HepG2 (cell line): ENCODE data around the gene PCP4.

ENCODE experiments used
- EZH2 ChIP-seq: conservative IDR thresholded peaks from 2 replicates; pipeline ENCODE4 v1.6.1; 2012; ENCODE audit warnings: mild to moderate bottlenecking, low read depth, low read length, moderate library complexity
- MAFF ChIP-seq: IDR thresholded peaks from 2 replicates; pipeline ENCODE4 v1.6.1; 2011; ENCODE audit warnings: low read depth, low read length, improper control_type of control experiment
- PTBP1 ChIP-seq: fragments of 200-400 bp; formaldehyde crosslinking; IDR thresholded peaks from 2 replicates; pipeline ENCODE4 v1.6.1; 2018; ENCODE audit warnings: low read length, low read depth; ENCODE audit not compliant: poor library complexity, severe bottlenecking
- SAFB2 ChIP-seq: sonication (generic); formaldehyde crosslinking; IDR thresholded peaks from 2 replicates; pipeline ENCODE4 v1.5.1; 2020; ENCODE audit warnings: missing genetic modification reagents, low read depth, mild to moderate bottlenecking, borderline replicate concordance
- SP1 ChIP-seq, 2 experiments: fragments of 450-650 bp in 1 of 2; sonication (generic) in 1 of 2; formaldehyde crosslinking in 1 of 2; IDR thresholded peaks; 2 replicates each; pipeline versions ENCODE4 v1.4.0 to v1.6.1; 2016 to 2020; ENCODE audit warnings: missing genetic modification reagents in 1 of 2
- SRY ChIP-seq: sonication (generic); formaldehyde crosslinking; IDR thresholded peaks from 2 replicates; pipeline ENCODE4 v1.8.0; 2022; ENCODE audit warnings: mild to moderate bottlenecking, missing genetic modification reagents
- TAF1 ChIP-seq: sonication (generic); formaldehyde crosslinking; IDR thresholded peaks from 2 replicates; pipeline ENCODE4 v1.4.0; 2020; ENCODE audit warnings: missing genetic modification reagents
- TIGD3 ChIP-seq: sonication (generic); formaldehyde crosslinking; IDR thresholded peaks from 2 replicates; pipeline ENCODE4 v1.5.1; 2020; ENCODE audit warnings: mild to moderate bottlenecking, missing genetic modification reagents, borderline replicate concordance
- XRCC5 ChIP-seq: fragments of 200-400 bp; formaldehyde crosslinking; optimal IDR thresholded peaks from 2 replicates; pipeline ENCODE3; 2017; ENCODE audit warnings: mild to moderate bottlenecking, low read length
- ZNF878 ChIP-seq: sonication (generic); formaldehyde crosslinking; IDR thresholded peaks from 2 replicates; pipeline ENCODE4 v1.8.1; 2023; ENCODE audit warnings: mild to moderate bottlenecking, missing genetic modification reagents, moderate library complexity
- TF ChIP-seq, protein P1 (sequence below): IDR thresholded peaks from 2 replicates; pipeline ENCODE4 v1.6.1; 2016

DNA sequence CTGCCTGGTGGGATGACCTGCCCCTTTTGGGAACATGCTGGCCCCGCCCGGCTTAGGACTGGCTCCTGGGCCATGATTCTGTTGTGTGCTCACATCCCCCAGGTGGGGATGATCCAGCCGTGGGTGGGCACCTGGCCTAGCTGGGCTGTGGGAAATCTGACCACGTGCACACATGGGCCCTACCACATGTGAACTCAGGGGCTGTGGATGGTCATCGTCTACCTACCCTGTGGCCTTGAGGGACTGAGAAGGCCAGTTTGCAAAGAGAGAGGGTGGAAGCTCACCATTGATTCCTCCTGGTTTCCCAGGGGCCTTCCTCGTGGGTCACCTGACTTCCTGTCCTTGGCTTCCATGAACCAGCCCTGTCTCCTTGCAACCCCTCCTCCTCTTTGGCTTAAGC is 19.4 kb upstream of the PCP4 start:
- TF ChIP-seq, protein P1, sequence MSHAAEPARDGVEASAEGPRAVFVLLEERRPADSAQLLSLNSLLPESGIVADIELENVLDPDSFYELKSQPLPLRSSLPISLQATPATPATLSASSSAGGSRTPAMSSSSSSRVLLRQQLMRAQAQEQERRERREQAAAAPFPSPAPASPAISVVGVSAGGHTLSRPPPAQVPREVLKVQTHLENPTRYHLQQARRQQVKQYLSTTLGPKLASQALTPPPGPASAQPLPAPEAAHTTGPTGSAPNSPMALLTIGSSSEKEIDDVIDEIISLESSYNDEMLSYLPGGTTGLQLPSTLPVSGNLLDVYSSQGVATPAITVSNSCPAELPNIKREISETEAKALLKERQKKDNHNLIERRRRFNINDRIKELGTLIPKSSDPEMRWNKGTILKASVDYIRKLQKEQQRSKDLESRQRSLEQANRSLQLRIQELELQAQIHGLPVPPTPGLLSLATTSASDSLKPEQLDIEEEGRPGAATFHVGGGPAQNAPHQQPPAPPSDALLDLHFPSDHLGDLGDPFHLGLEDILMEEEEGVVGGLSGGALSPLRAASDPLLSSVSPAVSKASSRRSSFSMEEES (CRISPR knock-in tag) = no peak
- TF ChIP-seq SRY (no peak), SAFB2 (CRISPR knock-in tag) (no peak), MAFF (no peak), EZH2 (no peak), SP1 (IDR thresholded peaks at IDR 0.05) (no peak), SP1 (CRISPR knock-in tag; IDR thresholded peaks at IDR 0.05) (no peak), TIGD3 (CRISPR knock-in tag) (no peak), ZNF878 (no peak), TAF1 (CRISPR knock-in tag) (no peak), PTBP1 (no peak), XRCC5 (no peak)
